Dedifferentiated amniotic fluid mesenchymal stem cell (primary cell): ENCODE results near the gene RHBDF2.

Source experiments
- DNase-seq: peaks from one replicate; pipeline ENCODE4 v3.0.0-alpha.2; 2016; ENCODE audit errors: extremely low spot score

The RHBDF2 gene

DNA sequence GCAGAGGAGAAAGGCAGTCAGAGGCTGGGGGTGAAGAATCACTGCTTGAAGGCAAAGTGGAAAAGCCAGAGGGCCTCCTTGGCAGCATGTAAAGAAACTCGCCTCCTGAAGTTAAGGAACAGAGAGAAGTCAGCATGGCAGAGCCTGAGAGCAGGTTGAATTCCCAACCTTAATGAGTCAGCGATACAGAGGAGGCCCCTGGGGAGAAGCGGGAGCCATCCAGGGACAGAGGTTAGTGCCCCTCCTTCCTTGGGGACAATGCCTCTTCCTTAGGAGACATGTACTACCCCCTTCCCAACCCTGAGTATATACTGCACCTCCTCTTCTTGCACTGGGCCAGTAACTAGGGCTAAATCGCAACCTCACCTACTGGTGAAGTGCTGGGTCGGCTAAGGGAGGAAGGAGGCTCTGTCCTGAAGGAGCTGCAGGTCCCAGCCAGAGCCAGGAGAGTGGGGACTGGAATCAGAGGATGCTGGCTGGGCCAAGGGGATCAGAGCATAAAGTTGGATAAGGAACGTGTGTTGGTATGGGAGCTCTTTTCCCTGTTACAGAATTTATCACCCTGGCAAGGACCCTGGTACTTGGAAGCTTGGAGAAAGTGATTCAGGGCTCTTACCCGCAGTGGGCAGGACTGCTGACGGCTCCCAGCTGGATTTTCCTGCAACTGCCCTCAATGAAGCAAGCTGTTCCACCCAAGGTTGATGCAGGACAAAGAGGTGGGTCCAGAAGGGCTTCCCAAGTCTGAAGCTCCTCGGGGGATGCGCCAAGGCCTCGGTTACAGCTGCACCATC, 39.3 kb downstream of the RHBDF2 start:
- DNase-seq = no peak

DNA sequence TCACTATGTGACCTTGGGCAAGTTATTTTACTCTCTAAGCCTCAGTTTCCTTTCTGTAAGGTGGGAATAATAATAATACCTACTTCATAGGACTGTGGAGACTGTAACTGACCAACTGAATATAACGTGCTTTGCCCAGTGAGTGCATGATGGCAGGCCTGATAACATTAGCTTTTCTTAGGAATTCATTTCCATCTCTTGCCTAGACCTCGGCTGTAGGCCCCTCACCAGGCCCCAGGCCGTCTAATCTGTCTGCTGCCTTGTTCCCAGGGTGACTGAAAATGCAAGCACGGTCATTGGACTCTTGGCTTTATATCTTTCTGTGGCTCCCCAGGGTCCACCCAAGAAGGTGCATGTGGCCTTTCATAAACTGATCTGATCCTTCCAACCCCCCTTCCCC, 41.5 kb downstream of the RHBDF2 start:
- DNase-seq = no peak

DNA sequence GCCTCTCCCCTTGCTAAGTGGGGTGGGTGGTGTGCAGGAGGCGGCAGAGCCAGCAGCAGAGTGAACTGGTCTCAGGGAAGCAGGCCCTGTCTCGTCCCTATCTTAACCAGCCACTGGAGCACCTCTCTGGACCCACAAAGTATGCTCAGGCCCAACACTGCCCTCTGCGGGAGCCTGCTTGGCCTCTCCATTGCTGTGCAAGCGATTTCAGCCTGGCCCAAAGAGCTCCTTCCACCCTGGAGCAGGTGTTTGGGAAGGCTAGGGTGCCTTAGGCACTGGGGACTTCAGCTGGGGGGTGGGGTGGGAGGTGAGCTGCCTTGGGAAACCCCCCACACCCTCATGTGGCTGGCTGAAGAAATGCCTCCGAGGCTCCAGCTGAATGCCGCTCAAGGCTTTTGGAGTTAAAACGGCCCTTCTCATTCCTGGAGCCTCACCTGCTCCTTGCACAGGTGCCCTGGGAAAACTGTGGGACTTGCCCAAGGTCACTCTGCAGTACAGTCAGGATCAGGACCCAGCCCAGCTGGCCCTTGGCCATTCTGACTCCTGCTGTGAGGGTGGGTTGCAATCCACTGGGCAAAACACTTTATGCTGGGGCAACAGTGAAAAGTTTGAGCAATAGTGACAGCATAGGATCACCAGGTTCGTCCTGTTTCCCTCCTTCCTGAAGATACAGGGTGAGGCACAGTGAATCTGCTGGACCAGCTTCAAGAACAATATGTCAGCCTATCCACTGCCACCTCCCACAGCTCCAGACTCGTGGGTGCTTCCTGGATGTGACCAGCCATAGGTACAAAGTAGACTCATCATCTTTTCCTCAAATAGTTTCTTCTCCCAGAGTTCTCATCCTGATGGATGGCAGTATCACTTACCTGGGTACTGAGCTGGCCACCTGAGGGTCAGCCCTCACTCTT, 42.4 kb downstream of the RHBDF2 start:
- peak; percentile 28 for DNase-seq

DNA sequence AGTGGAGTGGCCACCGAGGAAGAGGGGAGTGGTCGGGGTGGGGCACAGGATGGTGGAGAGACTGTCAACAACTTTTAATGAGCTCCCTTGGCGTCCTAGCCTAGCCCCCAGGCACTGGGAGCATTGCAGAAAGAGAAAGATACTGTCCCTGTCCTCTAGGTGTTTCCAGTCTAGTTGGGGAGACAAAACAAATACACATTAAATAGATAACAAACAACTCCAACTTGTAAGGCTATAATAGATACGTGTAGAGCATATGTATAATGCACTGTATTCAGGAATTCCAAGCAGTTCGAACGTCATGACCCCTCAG, 47.8 kb downstream of the RHBDF2 start:
- DNase-seq = no peak

DNA sequence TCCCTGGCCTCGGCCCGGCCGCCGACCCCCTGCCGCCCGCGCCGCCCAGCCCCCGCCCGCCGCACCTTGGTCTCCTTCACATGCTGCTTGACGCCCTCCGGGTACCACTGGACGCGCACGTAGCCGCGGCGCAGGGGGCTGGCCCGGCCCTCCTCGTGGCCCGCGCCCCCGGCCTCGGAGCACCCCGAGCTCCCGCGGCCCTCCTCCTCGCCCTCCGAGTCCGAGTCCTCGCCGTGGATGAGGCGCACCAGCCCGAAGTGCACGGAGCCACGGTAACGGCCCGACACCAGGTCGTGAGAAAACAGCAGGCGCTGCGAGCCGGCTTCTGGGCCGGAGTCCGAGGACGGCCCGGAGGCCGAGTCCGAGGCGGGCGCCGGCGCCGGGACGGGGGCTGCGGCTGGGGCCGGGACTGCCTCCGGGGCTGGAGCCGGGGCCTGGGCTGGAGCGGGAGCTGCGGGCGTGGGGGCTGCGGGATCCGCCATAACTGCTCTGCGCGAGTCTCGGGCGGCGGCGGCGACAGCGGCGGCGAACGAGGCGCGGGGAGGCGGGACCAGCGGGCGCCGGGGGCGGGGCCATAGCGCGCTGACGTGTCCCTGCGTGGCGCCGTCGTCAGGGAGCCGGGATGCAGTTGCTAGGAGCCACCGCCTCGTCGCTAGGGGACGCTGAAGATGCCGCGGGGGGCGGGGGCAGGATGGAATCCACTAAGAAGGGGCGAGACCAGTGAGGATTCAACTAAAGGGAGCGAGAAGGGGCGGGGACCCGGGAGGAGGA, 48.4 kb downstream of the RHBDF2 start, which contains the start of gene UBE2O:
TSS of gene UBE2O (minus strand) at position 493 of the 771 bp plus-strand sequence. CDS start at position 482, 11 bp downstream.
- DNase-seq = peak; percentile 85

DNA sequence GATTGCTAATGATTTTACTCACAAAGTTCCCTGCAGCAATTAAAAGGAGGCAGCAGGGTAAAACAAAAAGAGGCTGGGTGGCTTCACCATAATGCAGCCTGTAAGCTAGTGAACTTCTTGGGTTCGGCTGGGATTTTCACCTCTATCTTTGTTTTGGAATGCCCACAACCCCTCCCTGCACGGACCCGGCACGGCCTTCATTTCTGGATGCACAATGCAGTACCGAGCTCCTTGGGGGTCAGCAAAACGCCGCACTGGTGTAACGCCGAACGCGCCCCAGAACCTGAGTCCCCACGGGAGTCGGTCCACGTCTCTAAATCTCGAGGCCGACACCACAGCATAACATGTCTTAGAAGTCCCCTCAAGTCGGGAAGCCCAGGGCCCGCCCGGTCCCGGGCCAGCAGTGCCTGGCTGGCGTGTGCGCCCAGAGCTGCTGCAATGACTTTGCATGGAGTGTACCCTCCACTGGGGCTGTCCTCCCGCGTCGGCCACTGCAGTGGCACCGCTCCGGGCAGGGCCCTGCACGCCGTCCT, 49.0 kb downstream of the RHBDF2 start:
- DNase-seq = no peak

DNA sequence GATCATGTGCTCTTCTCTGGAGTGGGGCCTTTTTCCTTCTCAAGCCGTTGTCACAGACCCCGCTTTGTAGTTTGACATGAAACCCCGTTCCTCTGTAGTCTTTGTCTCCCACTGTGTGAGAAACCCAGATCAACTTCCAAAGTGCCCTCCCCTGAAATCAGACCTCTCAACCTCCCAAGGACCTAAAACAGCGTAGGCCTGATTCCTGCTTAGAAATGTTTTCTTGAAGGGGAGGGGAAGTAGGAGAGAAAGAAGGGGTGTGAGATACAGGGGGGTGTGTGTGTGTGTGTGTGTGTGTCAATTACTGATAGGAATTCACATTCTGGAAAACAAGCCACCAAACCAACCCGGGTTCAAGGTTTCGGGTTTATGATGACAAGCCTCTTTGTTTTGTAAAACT, 49.7 kb downstream of the RHBDF2 start:
- DNase-seq = no peak

DNA sequence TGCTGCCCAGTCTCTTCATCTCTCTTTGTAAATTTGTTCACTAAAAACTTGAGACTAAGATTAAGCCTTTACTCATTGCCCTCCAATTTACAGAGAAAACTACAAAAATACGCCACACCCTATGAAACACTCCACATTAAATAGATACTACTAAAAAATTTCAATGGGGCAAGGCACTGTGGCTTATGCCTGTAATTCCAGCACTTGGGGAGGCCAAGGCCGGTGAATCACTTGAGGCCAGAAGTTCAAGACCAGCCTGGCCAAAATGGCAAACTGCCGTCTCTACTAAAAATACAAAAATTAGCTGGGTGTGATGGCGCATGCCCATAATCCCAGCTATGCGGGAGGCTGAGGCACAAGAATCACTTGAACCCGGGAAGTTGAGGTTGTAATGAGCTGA, 52.1 kb downstream of the RHBDF2 start:
- no peak for DNase-seq

DNA sequence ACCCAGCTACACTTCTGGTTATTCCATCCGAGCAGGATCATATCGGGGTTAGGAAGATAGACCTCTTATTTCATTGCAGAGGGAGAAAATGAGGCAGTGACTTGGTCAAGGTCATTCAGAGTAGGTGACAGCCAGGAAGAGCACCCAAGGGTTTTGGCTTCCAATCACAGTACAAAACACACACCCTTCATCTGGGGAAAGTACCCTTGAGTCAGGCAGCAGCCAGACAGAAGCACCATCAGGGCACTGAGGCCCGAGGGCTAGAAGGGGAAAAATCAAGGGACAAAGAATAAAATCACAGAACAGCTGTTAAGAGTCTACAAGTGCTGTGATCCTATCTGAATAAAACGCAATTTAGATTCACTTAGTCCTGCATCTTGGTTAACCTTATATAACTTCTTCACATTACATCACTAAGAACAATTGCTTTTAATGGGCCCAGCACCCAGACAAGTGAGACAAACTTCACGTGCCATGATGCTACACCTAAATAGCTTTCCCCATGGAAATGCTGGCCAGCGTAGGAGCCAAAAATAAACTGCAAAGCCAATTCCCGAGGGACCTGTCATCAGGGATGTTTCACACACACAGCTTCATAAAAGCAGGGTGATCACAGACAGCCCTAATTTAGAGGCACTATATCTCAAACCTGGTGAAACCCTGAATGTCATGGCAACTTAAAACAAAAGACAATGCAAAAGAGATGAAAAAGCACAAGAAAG, 53.1 kb downstream of the RHBDF2 start:
- no peak for DNase-seq

DNA sequence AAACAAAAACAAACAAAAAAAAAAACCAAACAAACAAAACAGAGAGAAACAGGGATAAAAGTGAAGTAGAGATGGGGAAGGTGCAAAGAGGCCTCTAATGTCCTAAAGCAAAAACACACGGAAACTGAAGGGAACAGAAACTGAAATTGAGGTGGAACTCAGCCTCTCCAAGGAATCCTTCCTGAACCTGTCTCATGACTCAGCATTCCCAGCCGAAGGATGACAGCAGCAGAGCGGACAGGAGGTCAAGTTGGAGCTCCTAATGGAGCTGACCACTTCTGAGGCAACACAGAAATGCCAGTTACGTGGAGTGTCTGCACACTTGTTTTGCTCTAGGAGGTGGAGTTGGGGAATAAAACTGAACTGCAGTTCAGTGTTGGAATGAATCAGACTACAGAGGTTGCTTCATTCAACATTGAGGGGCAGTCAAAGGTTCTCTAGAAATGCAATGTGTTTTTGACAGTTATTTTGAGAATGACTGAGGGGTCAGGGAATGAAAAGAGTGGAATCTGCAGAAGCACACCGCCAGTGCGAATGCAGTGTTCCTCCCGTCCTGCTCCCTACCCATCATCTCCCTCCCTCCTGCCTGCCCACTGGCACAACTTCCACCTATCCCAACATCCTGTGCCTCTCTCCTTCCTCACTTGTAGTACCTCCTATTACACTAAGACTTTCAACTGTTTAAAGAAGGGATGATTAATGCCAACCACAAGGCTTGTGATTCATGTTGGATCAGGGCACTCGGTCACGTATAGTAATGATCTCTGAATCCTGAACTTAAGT, 54.6 kb downstream of the RHBDF2 start:
- no peak for DNase-seq

DNA sequence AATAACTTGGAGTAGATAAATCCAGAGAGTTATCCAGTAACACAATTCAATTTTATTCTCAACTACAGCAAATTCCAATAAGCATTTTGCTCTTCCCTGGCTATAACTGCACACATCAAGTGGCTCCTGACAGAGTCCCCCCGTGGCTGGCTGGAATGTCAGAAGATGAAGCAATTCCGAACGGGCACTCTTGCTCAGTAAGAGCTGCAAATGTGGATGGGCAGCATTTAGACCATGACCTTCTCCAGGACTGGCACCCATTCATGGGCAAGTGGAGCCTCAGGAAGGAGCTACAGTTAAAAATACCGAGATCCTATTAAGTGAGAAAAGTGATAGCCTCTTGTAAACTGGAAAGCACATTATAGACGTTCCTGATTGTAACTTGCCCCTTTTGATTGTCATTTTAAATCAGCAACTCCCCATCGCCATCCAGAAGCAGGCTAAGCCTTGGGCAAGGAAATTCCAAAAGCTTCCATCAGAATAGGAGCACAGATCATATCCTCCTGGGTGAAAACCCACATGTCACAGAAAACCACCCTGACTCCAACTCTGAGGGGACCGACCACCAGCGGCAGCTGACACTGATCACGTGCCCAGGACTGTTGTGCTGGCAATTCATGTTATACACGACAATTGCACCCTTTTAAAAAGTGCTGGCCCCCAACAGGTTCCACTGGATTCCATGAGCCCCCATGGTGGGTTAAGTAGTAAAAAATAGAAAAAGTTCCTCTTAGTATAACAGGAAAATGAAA, 55.4 kb downstream of the RHBDF2 start:
- no peak for DNase-seq

DNA sequence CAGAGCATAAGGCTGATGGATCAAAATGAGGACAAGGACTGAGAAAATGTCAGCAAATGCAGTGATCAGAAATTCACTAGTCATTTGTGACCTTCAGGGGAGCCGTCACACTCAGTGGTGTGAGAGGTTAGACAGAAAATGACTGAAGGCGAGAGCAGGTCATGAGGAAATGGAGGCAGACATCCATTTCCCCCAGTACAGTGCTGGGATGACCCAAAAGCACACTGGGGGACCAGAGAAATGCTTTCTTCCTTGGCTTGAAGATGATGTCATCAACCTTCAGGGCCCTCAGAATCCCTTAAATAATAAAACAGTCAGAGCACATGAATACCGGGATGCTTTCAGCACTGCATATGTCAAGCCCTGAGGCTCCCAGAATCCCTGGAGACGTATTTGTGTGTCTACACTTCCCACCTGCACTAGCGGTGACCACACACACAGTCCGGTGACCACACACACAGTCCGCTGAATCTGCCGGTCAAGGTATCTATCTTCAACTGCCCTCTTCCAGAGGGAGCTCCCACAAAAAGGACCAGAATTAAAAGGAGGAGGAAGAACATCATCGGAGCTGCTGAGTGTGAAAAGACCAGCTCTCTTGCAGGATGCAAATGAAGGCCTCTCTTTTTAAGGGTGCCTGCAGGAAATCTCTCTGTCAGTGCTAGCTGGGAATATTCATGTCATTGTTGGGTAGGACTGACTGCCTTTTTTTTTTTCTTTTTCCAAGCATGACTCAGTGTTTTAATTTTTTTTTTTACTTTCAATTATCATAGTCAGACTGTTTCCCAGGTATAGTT, 56.5 kb downstream of the RHBDF2 start:
- DNase-seq = no peak

DNA sequence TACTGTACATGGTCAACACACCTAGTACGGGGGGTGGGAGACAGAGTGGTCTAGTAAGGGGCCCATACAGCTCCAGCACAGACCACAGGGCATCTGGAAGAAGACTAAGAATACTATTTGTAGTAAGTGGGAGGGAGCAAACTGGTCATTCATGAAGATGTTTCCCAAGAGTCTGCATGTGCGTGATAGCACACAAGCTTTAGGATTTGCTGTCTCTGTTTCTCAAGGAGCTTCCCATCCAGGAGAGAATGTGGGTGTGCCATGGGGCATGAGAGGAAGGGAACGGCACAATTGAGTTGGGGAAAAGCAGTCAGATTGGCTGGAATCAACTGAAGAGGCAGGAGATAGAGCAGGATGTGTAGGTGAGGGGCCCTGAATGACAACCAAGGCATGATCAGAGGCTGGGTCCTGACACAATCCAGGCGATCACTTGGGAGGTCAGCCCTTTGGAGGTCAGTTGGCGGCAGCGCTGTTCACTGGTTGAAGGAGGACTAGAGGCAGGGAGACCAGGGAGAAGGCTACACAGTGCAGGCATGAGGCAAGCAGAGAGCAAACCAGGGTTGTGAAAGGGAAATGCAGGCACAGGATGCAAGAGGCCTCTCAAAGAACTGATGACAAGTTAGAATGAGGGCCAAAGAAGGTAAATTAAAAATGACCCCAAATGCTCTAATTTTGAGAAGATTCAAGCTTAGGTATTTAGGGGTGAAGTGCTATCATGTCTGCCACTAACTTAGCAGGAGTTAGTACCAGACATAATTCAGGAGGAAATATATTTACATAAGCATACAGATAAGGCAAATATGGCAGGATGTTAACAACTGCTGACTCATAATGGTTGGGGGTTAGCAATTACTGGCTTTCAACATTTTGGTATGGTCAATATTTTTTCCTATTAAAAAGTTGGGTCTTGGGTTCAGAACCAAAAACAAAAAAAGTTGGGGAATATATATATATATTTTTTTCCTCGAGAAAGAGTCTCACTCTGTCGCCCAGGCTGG, 58.6 kb downstream of the RHBDF2 start:
- DNase-seq = no peak

DNA sequence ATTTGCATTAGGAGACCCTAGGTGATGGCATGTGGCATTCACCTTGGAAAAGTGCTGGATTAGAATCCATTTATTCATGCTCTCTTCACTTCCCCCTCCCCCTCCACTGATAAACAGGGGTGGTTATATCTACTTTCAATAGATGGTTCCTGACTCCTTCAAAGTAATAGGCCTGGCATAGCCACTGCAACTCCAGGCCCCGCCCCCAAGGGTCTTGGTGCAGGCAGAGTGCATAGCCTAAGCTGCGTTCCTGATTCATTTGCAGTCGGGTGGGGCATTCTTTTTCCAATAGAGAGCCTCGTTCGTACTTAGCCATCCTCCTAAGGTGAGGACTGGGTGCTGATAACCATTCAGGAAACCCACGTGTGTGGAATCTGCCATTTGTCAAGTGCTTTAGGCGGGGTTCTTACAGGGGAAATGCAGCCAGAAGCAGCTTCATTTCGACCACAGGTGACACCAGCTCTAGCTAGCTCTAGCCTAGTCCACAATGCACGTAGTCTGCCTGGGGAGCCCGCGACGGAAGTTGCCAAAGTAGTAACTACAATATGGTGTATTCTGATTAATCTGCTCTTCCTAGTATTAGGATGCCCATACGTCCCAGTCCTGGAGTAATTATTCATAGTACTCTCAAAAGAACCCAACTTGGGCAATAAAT, 59.4 kb downstream of the RHBDF2 start:
- DNase-seq = no peak

DNA sequence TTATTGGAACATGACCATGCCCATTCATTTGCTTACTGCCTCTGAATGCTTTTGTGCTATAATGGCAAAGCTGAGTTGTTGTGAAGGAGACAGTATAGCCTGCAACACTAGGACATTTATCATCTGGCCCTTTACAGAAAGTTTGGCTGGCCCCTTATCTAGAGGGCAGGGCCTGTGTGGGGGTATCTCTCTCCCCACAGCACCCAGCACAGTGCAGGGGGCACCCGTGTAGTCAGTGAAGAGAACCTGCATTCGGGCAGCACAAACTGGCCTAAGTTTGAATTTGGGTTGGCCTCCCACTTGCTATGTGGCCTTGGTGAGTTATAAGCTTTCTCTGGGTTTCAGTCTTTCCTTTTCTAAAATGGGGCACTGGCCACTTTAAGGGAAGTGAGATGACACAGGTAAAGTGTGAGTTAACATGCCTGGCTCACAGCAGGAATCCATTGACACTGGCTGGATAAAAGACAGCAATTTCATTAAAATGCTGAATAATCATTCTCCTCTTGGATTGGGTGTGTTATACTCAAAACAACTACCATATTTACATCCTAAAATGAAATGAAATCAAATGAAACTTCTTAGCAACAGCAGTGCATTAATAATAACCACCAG, 60.4 kb downstream of the RHBDF2 start:
- DNase-seq = no peak

DNA sequence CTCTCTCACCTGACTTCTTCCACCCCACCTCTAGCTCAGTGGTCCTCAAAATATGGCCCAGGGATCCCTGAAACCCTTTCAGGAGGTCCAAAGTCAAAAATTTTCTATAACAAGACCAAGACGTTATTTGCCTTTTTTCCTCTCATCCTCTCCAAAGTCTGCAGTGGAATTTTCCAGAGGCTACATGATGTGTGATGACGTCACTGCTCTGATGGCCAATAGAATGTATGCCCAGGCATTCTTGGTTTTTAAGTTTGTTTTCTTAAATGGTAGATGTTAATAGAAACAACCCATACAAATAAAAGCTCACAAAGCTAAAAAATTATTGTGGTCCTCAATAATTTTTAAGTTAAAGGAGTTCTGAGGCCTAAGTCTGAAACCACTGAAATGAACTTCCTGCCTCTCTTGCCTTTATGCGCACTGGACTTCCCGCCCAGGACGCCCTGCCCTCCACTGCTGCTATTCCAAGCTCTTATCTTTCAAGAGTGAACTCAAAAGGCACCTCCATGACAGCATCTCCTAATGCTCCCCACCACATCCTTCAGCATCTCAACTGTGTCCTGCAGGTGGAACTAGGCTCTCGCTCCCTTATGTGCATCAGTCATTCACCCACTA, 61.8 kb downstream of the RHBDF2 start:
- DNase-seq = no peak
